Activated T-helper 2 cell treated with anti-CD3 and anti-CD28 coated beads, Interferon-gamma antibody, Interleukin-2, Interleukin-4, amounts not matched to agents 10 μg/mL and 5 μg/mL and 100 μg/mL, durations not matched to agents 14 hours and 24 hours and 36 hours (primary cell): ENCODE measurements around the gene USP17L29. TPM values are rescaled to one million over a fixed set of nuclear protein-coding genes. Genes with fewer than 3 reads are reported as not detected.
"Not testable (repeated sequence)": the region's sequence is repeated elsewhere in the genome, so short reads cannot be mapped to it uniquely, and the experiment has no call there.

ENCODE experiments used
- DNase-seq: peaks from one replicate; pipeline ENCODE4 v3.0.0; 2021; ENCODE audit warnings: low spot score
- H3K27ac Mint-ChIP-seq: one replicate; pipeline ENCODE4 v1.8.0; 2021; ENCODE audit warnings: mixed read lengths
- H3K27me3 Mint-ChIP-seq: one replicate; pipeline ENCODE4 v1.8.0; 2021; ENCODE audit warnings: low read depth, mixed read lengths
- H3K36me3 Mint-ChIP-seq: one replicate; pipeline ENCODE4 v1.8.0; 2021; ENCODE audit warnings: low read depth, mixed read lengths
- H3K4me1 Mint-ChIP-seq: one replicate; pipeline ENCODE4 v1.8.0; 2021; ENCODE audit warnings: low read depth, mixed read lengths
- H3K4me3 Mint-ChIP-seq: one replicate; pipeline ENCODE4 v1.8.0; 2021; ENCODE audit warnings: low read depth, mild to moderate bottlenecking, moderate library complexity, mixed read lengths
- H3K9me3 Mint-ChIP-seq: one replicate; pipeline ENCODE4 v1.8.0; 2021; ENCODE audit warnings: mixed read lengths
- intact Hi-C: fragments of 100-400 bp; cut with micrococcal nuclease; formaldehyde crosslinking; loops from one replicate; pipeline ENCODE4 v1.15.1; 2023
- total RNA-seq: library from RNA; stranded (reverse); gene quantifications from 2 replicates; pipeline ENCODE4 v1.2.3, GENCODE V29; 2022

Gene USP17L29
- total RNA-seq, 1 donor from 2014 or later, result not detected

DNA sequence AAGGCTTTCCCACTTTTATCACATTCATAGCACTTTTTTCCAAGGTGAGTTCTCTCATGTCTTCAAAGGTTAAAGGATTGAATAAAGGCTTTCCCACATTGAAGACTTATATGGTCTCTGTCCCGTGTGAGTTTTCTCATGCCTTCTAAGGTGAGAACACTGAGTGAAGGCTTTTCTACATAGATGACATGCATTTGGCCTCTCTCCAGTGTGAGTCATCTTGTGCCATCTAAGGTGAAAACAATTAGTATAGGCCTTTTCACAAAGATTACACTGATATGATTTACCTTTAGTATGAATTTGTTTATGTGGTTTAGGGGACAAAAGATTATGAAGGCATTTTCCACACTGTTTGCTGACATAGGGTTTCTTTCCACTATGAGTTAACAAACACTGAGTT is 30.7 kb downstream of the USP17L29 start:
- no peaks in the 10 kb centered on the region for H3K4me1 Mint-ChIP-seq
- no peaks in the 10 kb centered on the region for H3K36me3 Mint-ChIP-seq
- peaks cover 7% of the 10 kb centered on the region for H3K27me3 Mint-ChIP-seq
- H3K9me3 Mint-ChIP-seq, result no peaks in the 10 kb centered on the region
- H3K4me3 Mint-ChIP-seq, result no peak overlapping the region
- intact Hi-C loops, result no loop called here
- no peak overlapping the region for H3K27ac Mint-ChIP-seq
- DNase-seq, result no peak

DNA sequence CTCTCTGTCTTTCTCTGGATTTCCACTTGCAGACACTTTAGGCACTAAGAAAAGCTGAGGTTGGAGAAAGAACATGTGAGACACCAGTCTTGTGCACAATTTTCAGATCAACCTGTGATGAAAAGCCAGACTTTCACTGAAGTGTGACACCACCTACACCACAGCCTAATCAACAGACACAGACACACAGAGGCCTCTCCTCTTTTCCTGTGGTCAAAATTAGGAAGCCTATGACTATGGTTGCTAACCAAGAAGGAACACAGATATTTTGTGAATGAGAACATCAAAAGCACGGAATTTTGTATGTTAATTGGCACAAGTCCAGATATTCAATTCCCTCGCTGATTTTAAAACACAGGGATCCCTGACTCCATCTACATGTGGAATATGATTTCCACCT is 35.6 kb downstream of the USP17L29 start:
- H3K36me3 Mint-ChIP-seq, intact Hi-C loops, DNase-seq, H3K27ac Mint-ChIP-seq, H3K9me3 Mint-ChIP-seq, H3K27me3 Mint-ChIP-seq, H3K4me1 Mint-ChIP-seq, H3K4me3 Mint-ChIP-seq: not testable (repeated sequence)

Other genes starting within 250 kb of the USP17L29 start
- gene FAM90A26, start 183.2 kb upstream of the USP17L29 start, total RNA-seq, result not detected in 2 replicates
- gene USP17L10, start 143.0 kb upstream of the USP17L29 start, total RNA-seq, result not detected in 2 replicates
- gene USP17L11, start 138.2 kb upstream of the USP17L29 start, total RNA-seq, result 0.25 TPM in 1 of 2 replicates, not detected in the other
- gene USP17L12, start 133.5 kb upstream of the USP17L29 start, total RNA-seq, result not detected in 2 replicates
- not detected in 2 replicates for gene USP17L13, start 128.7 kb upstream of the USP17L29 start, total RNA-seq
- gene USP17L15, start 119.3 kb upstream of the USP17L29 start, total RNA-seq, result not detected in 2 replicates
- gene USP17L17, start 109.8 kb upstream of the USP17L29 start, total RNA-seq, result not detected in 2 replicates
- not detected in 2 replicates for gene USP17L18, start 105.0 kb upstream of the USP17L29 start, total RNA-seq
- gene USP17L19, start 100.3 kb upstream of the USP17L29 start, total RNA-seq, result not detected in 2 replicates
- not detected in 2 replicates for gene USP17L20, start 95.5 kb upstream of the USP17L29 start, total RNA-seq
- gene USP17L21, start 90.8 kb upstream of the USP17L29 start, total RNA-seq, result not detected in 2 replicates
- not detected in 2 replicates for gene USP17L22, start 86.0 kb upstream of the USP17L29 start, total RNA-seq
- gene USP17L24, start 28.5 kb upstream of the USP17L29 start, total RNA-seq, result not detected in 2 replicates
- gene USP17L25, start 23.7 kb upstream of the USP17L29 start, total RNA-seq, result not detected in 2 replicates
- gene USP17L26, start 19.0 kb upstream of the USP17L29 start, total RNA-seq, result not detected in 2 replicates
- not detected in 2 replicates for gene USP17L5, start 14.2 kb upstream of the USP17L29 start, total RNA-seq
- gene USP17L27, start 9.5 kb upstream of the USP17L29 start, total RNA-seq, result not detected in 2 replicates
- not detected in 2 replicates for gene USP17L28, start 4.7 kb upstream of the USP17L29 start, total RNA-seq
- gene USP17L30, start 9.5 kb downstream of the USP17L29 start, total RNA-seq, result not detected in 2 replicates
- gene DEFB131A, start 90.8 kb downstream of the USP17L29 start, total RNA-seq, result not detected in 2 replicates